Activated T-helper 9 cell treated with anti-CD3 and anti-CD28 coated beads, Interleukin-2, amount 50 U/mL, for 16 hours (primary cell): ENCODE measurements around the gene MYEOV.

Source experiments
- DNase-seq: peaks from one replicate; pipeline ENCODE4 v3.0.0-alpha.2; 2020; ENCODE audit warnings: low read depth

MYEOV gene

GRCh38 chr11:69265911-69266510, 27.9 kb upstream of the MYEOV start:
- no peak for DNase-seq

GRCh38 chr11:69267395-69267805, 26.6 kb upstream of the MYEOV start:
- no peak for DNase-seq

GRCh38 chr11:69268911-69269310, 25.0 kb upstream of the MYEOV start:
- no peak for DNase-seq

GRCh38 chr11:69269388-69269787, 24.6 kb upstream of the MYEOV start:
- DNase-seq: no peak

- DNase-seq: no peak
Observed at GRCh38 chr11:69269926-69270697, 23.8 kb upstream of the MYEOV start.

GRCh38 chr11:69270941-69271340, 23.0 kb upstream of the MYEOV start:
- no peak for DNase-seq

GRCh38 chr11:69272055-69272454, 21.9 kb upstream of the MYEOV start:
- DNase-seq: no peak

- no peak for DNase-seq
Observed at GRCh38 chr11:69272831-69273485, 21.0 kb upstream of the MYEOV start.

- no peak for DNase-seq
Observed at GRCh38 chr11:69273571-69273970, 20.4 kb upstream of the MYEOV start.

- DNase-seq: no peak
Observed at GRCh38 chr11:69274531-69275016, 19.4 kb upstream of the MYEOV start.

GRCh38 chr11:69275178-69275577, 18.8 kb upstream of the MYEOV start:
- DNase-seq: no peak

GRCh38 chr11:69276165-69276564, 17.8 kb upstream of the MYEOV start:
- DNase-seq: no peak

GRCh38 chr11:69277074-69277809, 16.7 kb upstream of the MYEOV start:
- no peak for DNase-seq

- no peak for DNase-seq
Observed at GRCh38 chr11:69278091-69278867, 15.7 kb upstream of the MYEOV start.

GRCh38 chr11:69280451-69280850, 13.5 kb upstream of the MYEOV start:
- no peak for DNase-seq

- no peak for DNase-seq
Observed at GRCh38 chr11:69280994-69281393, 13.0 kb upstream of the MYEOV start.

- no peak for DNase-seq
Observed at GRCh38 chr11:69283446-69283845, 10.5 kb upstream of the MYEOV start.

GRCh38 chr11:69284081-69284511, 9.9 kb upstream of the MYEOV start:
- no peak for DNase-seq

GRCh38 chr11:69285091-69285490, 8.9 kb upstream of the MYEOV start:
- DNase-seq: no peak

GRCh38 chr11:69285766-69286165, 8.2 kb upstream of the MYEOV start:
- DNase-seq: no peak
